ENCODE results near the gene PGGHG.

The PGGHG gene

DNA sequence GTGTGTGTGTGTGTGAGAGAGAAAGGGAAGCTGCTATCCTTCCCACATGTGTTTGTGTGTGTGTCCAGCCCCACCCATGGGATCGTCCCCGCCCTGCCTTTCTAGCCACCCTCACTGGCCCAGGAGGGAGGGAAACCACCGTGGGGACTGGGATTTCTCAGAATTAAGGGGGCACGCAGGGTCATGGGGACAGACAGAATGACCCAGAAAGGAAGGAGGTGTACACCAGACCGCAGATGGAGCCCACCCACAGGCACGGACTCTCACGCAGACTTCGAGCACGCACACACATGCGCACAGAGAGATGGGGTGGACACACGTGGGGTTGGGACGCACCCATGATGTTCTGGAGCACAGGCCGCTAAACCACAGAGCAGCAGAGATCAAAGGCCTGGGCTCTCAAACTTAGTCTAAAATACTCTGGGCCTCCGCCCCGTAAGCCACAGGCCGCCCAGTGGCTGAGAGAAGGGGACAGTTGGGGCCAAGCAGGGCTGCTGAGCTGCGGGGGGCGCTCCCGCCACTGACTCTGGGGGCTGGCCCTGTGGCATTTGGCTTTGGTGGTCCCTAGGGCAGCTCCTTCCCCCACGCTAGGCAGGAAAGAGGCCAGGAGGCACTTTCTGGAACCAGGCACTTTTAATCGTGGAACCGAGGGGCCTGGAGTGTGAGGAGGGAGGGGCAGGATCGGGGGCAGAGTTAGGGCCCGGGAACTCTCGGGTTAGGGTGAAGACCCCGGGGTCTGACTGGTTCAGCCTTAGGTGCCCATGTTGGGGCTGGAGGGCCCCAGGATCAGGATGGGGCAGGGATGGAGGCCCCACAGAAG lies 8.9 kb downstream of the PGGHG start:
- Histone ChIP-seq H3K27ac (ENCODE audit: low read length) (no peak overlapping the region), H3K9me3 (ENCODE audit: insufficient read depth, low read length, severe bottlenecking) (no peaks in the 10 kb centered on the region), H3K27me3 (ENCODE audit: insufficient read depth, low read length, poor library complexity) (peaks cover 7% of the 10 kb centered on the region), H4K20me1 (ENCODE audit: insufficient read depth, low read length) (peaks cover 4% of the 10 kb centered on the region), H3K9ac (ENCODE audit: low read depth, low read length) (no peak overlapping the region), H3K4me2 (ENCODE audit: insufficient read depth, low read length) (no peak overlapping the region), H2AFZ (ENCODE audit: low read depth, low read length) (no peak overlapping the region), H3K79me2 (ENCODE audit: insufficient read depth, low read length) (no peaks in the 10 kb centered on the region), H3K36me3 (ENCODE audit: insufficient read depth, low read length) (peaks cover 14% of the 10 kb centered on the region), H3K4me1 (ENCODE audit: insufficient read depth, low read length) (no peaks in the 10 kb centered on the region), H3K4me3 (ENCODE audit: low read depth in 1 of 2, low read length in 2 of 2) (no peak overlapping the region)
- DNase-seq (no peak), ATAC-seq (ENCODE audit: insufficient read depth, low read depth) (peak; percentile 23)
- no peak for TF ChIP-seq EZH2 (IDR thresholded peaks at IDR 0.05; ENCODE audit: borderline replicate concordance, low read depth, low read length, severe bottlenecking)

DNA sequence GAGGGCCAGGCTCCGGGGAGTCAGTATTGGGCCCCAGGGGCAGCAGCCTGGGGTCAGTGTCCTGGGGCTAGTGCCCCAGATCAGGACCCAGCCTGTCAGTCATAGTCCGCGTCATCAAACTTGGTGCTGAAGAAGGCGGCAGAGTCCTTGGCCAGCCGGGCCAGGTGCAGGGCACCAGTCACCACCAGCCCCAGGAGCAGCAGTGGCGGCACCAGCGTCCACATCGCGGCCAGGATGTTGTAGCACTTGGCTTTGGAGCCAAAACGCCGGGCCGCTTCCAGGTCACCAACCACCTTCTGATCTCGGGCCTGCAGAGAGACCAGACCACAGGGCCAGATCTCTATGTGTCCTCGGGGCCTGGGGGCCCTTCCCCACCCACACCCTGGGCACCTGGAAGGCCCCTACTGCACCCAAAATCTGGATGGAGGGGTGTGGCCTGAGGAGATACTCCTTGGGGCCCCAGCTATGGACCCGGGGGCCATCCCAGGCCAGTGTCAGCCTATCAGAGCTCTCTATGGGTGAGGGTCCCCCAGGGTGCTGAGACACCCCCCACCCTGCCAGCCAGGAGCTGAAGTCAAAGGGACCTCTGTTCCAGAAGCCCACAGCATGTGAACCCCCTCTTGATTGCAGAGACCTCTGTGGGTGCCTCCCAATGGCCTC lies 9.6 kb downstream of the PGGHG start:
- DNase-seq, result no peak
- H2AFZ ChIP-seq (ENCODE audit: low read depth, low read length), result no peak overlapping the region
- H3K79me2 ChIP-seq (ENCODE audit: insufficient read depth, low read length), result no peaks in the 10 kb centered on the region
- no peaks in the 10 kb centered on the region for H3K9me3 ChIP-seq (ENCODE audit: insufficient read depth, low read length, severe bottlenecking)
- no peaks in the 10 kb centered on the region for H3K4me1 ChIP-seq (ENCODE audit: insufficient read depth, low read length)
- H3K36me3 ChIP-seq (ENCODE audit: insufficient read depth, low read length), result peaks cover 11% of the 10 kb centered on the region
- peaks cover 7% of the 10 kb centered on the region for H3K27me3 ChIP-seq (ENCODE audit: insufficient read depth, low read length, poor library complexity)
- no peak overlapping the region for H3K9ac ChIP-seq (ENCODE audit: low read depth, low read length)
- peaks cover 4% of the 10 kb centered on the region for H4K20me1 ChIP-seq (ENCODE audit: insufficient read depth, low read length)
- no peak overlapping the region for H3K4me2 ChIP-seq (ENCODE audit: insufficient read depth, low read length)
- no peak for TF ChIP-seq CTCF (IDR thresholded peaks at IDR 0.05; ENCODE audit: borderline replicate concordance, extremely low read depth, low read length, poor library complexity, severe bottlenecking)
- H3K27ac ChIP-seq (ENCODE audit: low read length), result no peak overlapping the region
- no peak overlapping the region for H3K4me3 ChIP-seq (ENCODE audit: low read depth in 1 of 2, low read length in 2 of 2)
- no peak for ATAC-seq (ENCODE audit: insufficient read depth, low read depth)

GRCh38 chr11:299081-299891 lies 10.4 kb downstream of the PGGHG start, which contains the start of gene IFITM5:
Gene IFITM5 (minus strand): TSS chr11:299526. CDS start chr11:299490, 36 bp downstream.
- no peaks in the 10 kb centered on the region for H3K4me1 ChIP-seq (ENCODE audit: insufficient read depth, low read length)
- peaks cover 4% of the 10 kb centered on the region; the same call in 1 of the 2 replicates for H4K20me1 ChIP-seq (ENCODE audit: insufficient read depth, low read length)
- H3K27me3 ChIP-seq (ENCODE audit: insufficient read depth, low read length, poor library complexity), result peaks cover 7% of the 10 kb centered on the region
- H3K36me3 ChIP-seq (ENCODE audit: insufficient read depth, low read length), result peaks cover 3% of the 10 kb centered on the region; the same call in 1 of the 2 replicates
- DNase-seq, result no peak
- no peak within 1 kb of the TSS for H3K27ac ChIP-seq (ENCODE audit: low read length)
- H3K9me3 ChIP-seq (ENCODE audit: insufficient read depth, low read length, severe bottlenecking), result no peaks in the 10 kb centered on the region
- no peak within 1 kb of the TSS for H3K9ac ChIP-seq (ENCODE audit: low read depth, low read length)
- ATAC-seq (ENCODE audit: insufficient read depth, low read depth), result no peak
- no peak within 1 kb of the TSS for H2AFZ ChIP-seq (ENCODE audit: low read depth, low read length)
- H3K4me3 ChIP-seq (ENCODE audit: low read depth in 1 of 2, low read length in 2 of 2), result no peak within 1 kb of the TSS
- TF ChIP-seq CTCF (IDR thresholded peaks at IDR 0.05; ENCODE audit: borderline replicate concordance, extremely low read depth, low read length, poor library complexity, severe bottlenecking), result no peak
- TF ChIP-seq EZH2 (IDR thresholded peaks at IDR 0.05; ENCODE audit: borderline replicate concordance, low read depth, low read length, severe bottlenecking), result no peak
- H3K4me2 ChIP-seq (ENCODE audit: insufficient read depth, low read length), result no peak within 1 kb of the TSS
- H3K79me2 ChIP-seq (ENCODE audit: insufficient read depth, low read length), result no peaks in the 10 kb centered on the region
